CD4-positive, alpha-beta T cell treated with Interleukin-4 for 4 hours (primary cell): ENCODE data around the gene GRHL1.
A peak's percentile ranks its signal among the peaks of the same experiment; 100 is the strongest.
"Not testable (repeated sequence)": the region's sequence is repeated elsewhere in the genome, so short reads cannot be mapped to it uniquely, and the experiment has no call there.

Experiments used
- DNase-seq: peaks from one replicate; pipeline ENCODE4 v3.0.0-alpha.2; 2020

The GRHL1 gene

GRCh38 chr2:10028407-10028987 is 77.0 kb downstream of the GRHL1 start:
- DNase-seq, result no peak

GRCh38 chr2:10028988-10029874 is 77.7 kb downstream of the GRHL1 start:
- peak; percentile 78 for DNase-seq

GRCh38 chr2:10029875-10030223 is 78.4 kb downstream of the GRHL1 start:
- no peak for DNase-seq

- DNase-seq, result no peak
These were observed 78.8 kb downstream of the GRHL1 start for GRCh38 chr2:10030311-10030736.

GRCh38 chr2:10030798-10031197 is 79.3 kb downstream of the GRHL1 start:
- DNase-seq, result not testable (repeated sequence)

GRCh38 chr2:10031886-10032745 is 80.6 kb downstream of the GRHL1 start:
- no peak for DNase-seq

- DNase-seq, result no peak
These were observed 81.2 kb downstream of the GRHL1 start for GRCh38 chr2:10032746-10033105.

- DNase-seq, result no peak
These were observed 81.9 kb downstream of the GRHL1 start for GRCh38 chr2:10033251-10034006.

GRCh38 chr2:10034333-10035052 is 83.0 kb downstream of the GRHL1 start:
- DNase-seq, result no peak

GRCh38 chr2:10035053-10035422 is 83.5 kb downstream of the GRHL1 start:
- DNase-seq, result peak; percentile 25

GRCh38 chr2:10035633-10036032 is 84.1 kb downstream of the GRHL1 start:
- no peak for DNase-seq

GRCh38 chr2:10036095-10036884 is 84.8 kb downstream of the GRHL1 start:
- peak; percentile 65 for DNase-seq

GRCh38 chr2:10038123-10038522 is 86.6 kb downstream of the GRHL1 start:
- no peak for DNase-seq

GRCh38 chr2:10038716-10039115 is 87.2 kb downstream of the GRHL1 start:
- no peak for DNase-seq

- no peak for DNase-seq
These were observed 88.3 kb downstream of the GRHL1 start for GRCh38 chr2:10039658-10040410.

- no peak for DNase-seq
These were observed 90.2 kb downstream of the GRHL1 start for GRCh38 chr2:10041711-10042110.

GRCh38 chr2:10042301-10043161 is 91.0 kb downstream of the GRHL1 start:
- peak; percentile 24 for DNase-seq

- peak; percentile 81 for DNase-seq
These were observed 91.9 kb downstream of the GRHL1 start, which contains the start of gene KLF11 for GRCh38 chr2:10043256-10043905. TSS of gene KLF11 (plus strand) at chr2:10043550. CDS start at chr2:10043717, 167 bp downstream.
